Astrocyte (in vitro differentiated cells and primary cell): Measurements from ENCODE around the gene E2F2. TPM values are rescaled to one million over a fixed set of nuclear protein-coding genes. Genes with fewer than 3 reads are reported as not detected.

ENCODE experiments used
- DNase-seq: peaks from one replicate; pipeline ENCODE4 v3.0.0-alpha.2; 2010; ENCODE audit warnings: low read depth
- FAIRE-seq: peaks from 2 replicates; lab custom pipeline; 2011; peaks lifted over from hg19 to GRCh38; lab: Jason Lieb, UNC
- H2AFZ ChIP-seq: 2 replicates; pipeline ENCODE4 v1.6.0; 2012; ENCODE audit warnings: low read depth, low read length, inconsistent platforms
- H3K27ac ChIP-seq: 2 replicates; pipeline ENCODE4 v1.5.1; 2011; ENCODE audit warnings: low read depth, low read length, inconsistent platforms
- H3K27me3 ChIP-seq: 2 replicates; pipeline ENCODE4 v1.6.0; 2011; ENCODE audit warnings: low read length, inconsistent platforms; ENCODE audit not compliant: insufficient read depth
- H3K36me3 ChIP-seq: 2 replicates; pipeline ENCODE4 v1.5.1; 2011; ENCODE audit warnings: low read length, inconsistent platforms; ENCODE audit not compliant: insufficient read depth
- H3K4me1 ChIP-seq: 2 replicates; pipeline ENCODE4 v1.5.1; 2011; ENCODE audit warnings: low read length, inconsistent platforms; ENCODE audit not compliant: insufficient read depth
- H3K4me2 ChIP-seq: 2 replicates; pipeline ENCODE4 v1.6.0; 2012; ENCODE audit warnings: low read length, inconsistent platforms
- H3K4me3 ChIP-seq: 2 replicates; pipeline ENCODE4 v1.5.1; 2011; ENCODE audit warnings: low read depth, mild to moderate bottlenecking, low read length, inconsistent platforms; ENCODE audit not compliant: insufficient read depth
- H3K79me2 ChIP-seq: 2 replicates; pipeline ENCODE4 v1.6.0; 2012; ENCODE audit warnings: mild to moderate bottlenecking, low read length, inconsistent platforms; ENCODE audit not compliant: insufficient read depth
- H3K9ac ChIP-seq: 2 replicates; pipeline ENCODE4 v1.6.0; 2012; ENCODE audit warnings: mild to moderate bottlenecking, low read length, inconsistent platforms
- H3K9me3 ChIP-seq: 2 replicates; pipeline ENCODE4 v1.5.1; 2012; ENCODE audit warnings: low read depth, mild to moderate bottlenecking, low read length, inconsistent platforms; ENCODE audit not compliant: insufficient read depth
- H4K20me1 ChIP-seq: 2 replicates; pipeline ENCODE4 v1.6.0; 2012; ENCODE audit warnings: low read length, inconsistent platforms; ENCODE audit not compliant: insufficient read depth
- H3K27ac Mint-ChIP-seq: one replicate; pipeline ENCODE4 v1.8.0; 2021; ENCODE audit warnings: mild to moderate bottlenecking, mixed read lengths; ENCODE audit not compliant: unreplicated experiment
- H3K27me3 Mint-ChIP-seq: one replicate; pipeline ENCODE4 v1.8.0; 2021; ENCODE audit warnings: low read depth, mixed read lengths; ENCODE audit not compliant: unreplicated experiment
- H3K36me3 Mint-ChIP-seq: one replicate; pipeline ENCODE4 v1.8.0; 2021; ENCODE audit warnings: low read depth, mixed read lengths; ENCODE audit not compliant: unreplicated experiment
- H3K4me1 Mint-ChIP-seq: one replicate; pipeline ENCODE4 v1.8.0; 2021; ENCODE audit warnings: low read depth, mixed read lengths; ENCODE audit not compliant: unreplicated experiment
- H3K4me3 Mint-ChIP-seq: one replicate; pipeline ENCODE4 v1.8.0; 2021; ENCODE audit warnings: mild to moderate bottlenecking, moderate library complexity, mixed read lengths; ENCODE audit not compliant: unreplicated experiment
- H3K9me3 Mint-ChIP-seq: one replicate; pipeline ENCODE4 v1.8.0; 2021; ENCODE audit warnings: mild to moderate bottlenecking, mixed read lengths; ENCODE audit not compliant: unreplicated experiment
- EZH2 ChIP-seq: IDR thresholded peaks from 2 replicates; pipeline ENCODE4 v1.6.1; 2012; ENCODE audit warnings: mild to moderate bottlenecking, low read length, inconsistent platforms; ENCODE audit not compliant: insufficient read depth
- total RNA-seq: library from RNA; stranded (reverse); gene quantifications from 2 replicates; pipeline ENCODE4 v1.2.1, GENCODE V29; 2021
- TF ChIP-seq, protein P1 (sequence below): IDR thresholded peaks from 2 replicates; pipeline ENCODE4 v1.5.1; 2011; ENCODE audit warnings: low read depth, mild to moderate bottlenecking, inconsistent platforms, low read length, moderate library complexity; ENCODE audit not compliant: insufficient read depth

The E2F2 gene
- total RNA-seq, 1 donor from 2014 or later = 0.11 TPM

DNA sequence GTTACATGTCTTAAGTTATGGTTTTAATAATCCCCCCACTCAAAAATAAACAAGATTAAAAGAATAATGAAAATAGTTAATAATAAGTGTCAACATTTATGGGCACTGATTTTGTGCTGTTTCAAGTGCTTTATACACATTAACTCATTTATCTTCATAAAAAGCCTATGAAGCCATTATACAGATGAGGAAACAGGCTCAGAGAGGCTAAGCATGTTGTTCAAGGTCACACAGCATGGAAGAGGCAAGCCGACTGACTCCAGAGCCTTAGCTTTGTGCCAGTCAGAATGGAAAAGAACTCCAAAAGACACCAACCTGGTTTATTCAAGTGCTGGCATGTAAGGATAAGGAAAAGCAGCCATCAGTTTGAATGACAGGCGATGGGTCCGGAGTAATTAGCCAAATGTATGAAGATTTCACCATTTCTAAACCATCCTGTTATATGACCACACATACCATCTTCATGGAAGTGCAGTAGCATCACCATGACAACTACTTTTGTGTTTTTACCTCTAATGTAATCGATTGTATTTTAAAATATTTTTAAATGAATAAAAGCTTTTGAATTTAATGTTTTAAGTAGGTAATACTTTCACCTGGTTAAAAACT lies 42.6 kb upstream of the E2F2 start:
- Mint-ChIP-seq H3K4me3 (no peak overlapping the region), H3K9me3 (peaks cover 3% of the 10 kb centered on the region), H3K36me3 (no peaks in the 10 kb centered on the region), H3K4me1 (peaks cover 32% of the 10 kb centered on the region), H3K27ac (no peak overlapping the region), H3K27me3 (no peaks in the 10 kb centered on the region)
- FAIRE-seq (no peak), DNase-seq (no peak)
- Histone ChIP-seq H3K9ac (no peak overlapping the region), H3K79me2 (no peaks in the 10 kb centered on the region), H3K4me1 (peaks cover 35% of the 10 kb centered on the region), H3K27me3 (no peaks in the 10 kb centered on the region), H3K4me3 (no peak overlapping the region), H2AFZ (no peak overlapping the region), H4K20me1 (no peaks in the 10 kb centered on the region), H3K36me3 (no peaks in the 10 kb centered on the region), H3K4me2 (no peak overlapping the region), H3K27ac (no peak overlapping the region), H3K9me3 (no peaks in the 10 kb centered on the region)
- no peak for TF ChIP-seq EZH2
- TF ChIP-seq, protein P1, sequence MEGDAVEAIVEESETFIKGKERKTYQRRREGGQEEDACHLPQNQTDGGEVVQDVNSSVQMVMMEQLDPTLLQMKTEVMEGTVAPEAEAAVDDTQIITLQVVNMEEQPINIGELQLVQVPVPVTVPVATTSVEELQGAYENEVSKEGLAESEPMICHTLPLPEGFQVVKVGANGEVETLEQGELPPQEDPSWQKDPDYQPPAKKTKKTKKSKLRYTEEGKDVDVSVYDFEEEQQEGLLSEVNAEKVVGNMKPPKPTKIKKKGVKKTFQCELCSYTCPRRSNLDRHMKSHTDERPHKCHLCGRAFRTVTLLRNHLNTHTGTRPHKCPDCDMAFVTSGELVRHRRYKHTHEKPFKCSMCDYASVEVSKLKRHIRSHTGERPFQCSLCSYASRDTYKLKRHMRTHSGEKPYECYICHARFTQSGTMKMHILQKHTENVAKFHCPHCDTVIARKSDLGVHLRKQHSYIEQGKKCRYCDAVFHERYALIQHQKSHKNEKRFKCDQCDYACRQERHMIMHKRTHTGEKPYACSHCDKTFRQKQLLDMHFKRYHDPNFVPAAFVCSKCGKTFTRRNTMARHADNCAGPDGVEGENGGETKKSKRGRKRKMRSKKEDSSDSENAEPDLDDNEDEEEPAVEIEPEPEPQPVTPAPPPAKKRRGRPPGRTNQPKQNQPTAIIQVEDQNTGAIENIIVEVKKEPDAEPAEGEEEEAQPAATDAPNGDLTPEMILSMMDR = no peak

DNA sequence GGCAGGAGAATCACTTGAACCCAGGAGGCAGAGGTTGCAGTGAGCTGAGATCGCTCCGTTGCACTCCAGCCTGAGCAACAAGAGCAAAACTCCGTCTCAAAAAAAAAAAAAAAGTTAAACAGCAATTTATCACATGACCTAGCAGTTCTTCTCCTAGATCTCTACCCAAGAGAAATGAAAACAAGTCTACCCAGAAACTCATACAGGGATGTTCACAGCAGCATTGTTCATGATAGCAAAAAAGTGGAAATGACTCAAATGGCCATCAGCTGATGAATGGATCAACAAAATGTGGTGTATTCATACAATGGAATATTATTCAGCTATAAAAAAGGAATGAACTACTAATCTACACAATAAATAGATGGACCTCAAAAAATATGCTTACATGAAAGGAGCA lies 40.4 kb upstream of the E2F2 start:
- no peak for FAIRE-seq
- H3K27ac Mint-ChIP-seq = no peak overlapping the region

DNA sequence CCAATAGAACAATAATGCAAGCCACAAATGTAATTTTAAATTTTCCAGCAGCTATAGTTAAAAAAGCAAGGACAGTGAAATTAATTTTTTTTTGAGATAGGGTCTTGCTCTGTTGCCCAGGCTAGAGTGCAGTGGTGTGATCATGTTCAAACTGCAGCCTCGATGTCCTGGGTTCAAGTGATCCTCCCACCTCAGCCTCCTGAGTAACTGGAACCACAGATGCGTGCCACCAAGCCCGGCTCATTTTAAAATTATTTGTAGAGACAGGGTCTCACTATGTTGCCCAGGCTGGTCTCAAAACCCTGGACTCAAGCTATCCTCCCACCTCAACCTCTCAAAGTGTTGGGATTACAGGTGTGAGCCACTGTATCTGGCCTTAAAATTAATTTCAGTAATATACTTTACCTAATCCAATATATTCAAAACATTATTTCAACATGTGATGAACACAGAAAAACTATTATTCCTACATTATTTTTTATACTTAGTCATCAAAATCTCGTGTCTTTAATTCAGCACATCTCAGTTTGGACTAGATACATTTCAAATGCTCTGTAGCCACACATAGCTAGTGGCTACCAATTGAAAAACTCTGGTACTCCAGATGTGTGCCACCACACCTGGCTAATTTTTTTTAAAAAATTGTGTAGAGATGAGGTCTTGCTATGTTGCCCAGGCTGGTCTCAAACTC lies 39.1 kb upstream of the E2F2 start:
- DNase-seq = no peak
- Histone ChIP-seq H2AFZ (no peak overlapping the region), H4K20me1 (no peaks in the 10 kb centered on the region), H3K4me2 (no peak overlapping the region), H3K27ac (no peak overlapping the region), H3K4me3 (no peak overlapping the region), H3K9ac (no peak overlapping the region), H3K79me2 (no peaks in the 10 kb centered on the region), H3K4me1 (peaks cover 12% of the 10 kb centered on the region), H3K36me3 (no peaks in the 10 kb centered on the region), H3K27me3 (no peaks in the 10 kb centered on the region), H3K9me3 (no peaks in the 10 kb centered on the region)
- TF ChIP-seq, protein P1 = no peak
- no peak for TF ChIP-seq EZH2
- H3K27me3 Mint-ChIP-seq = no peaks in the 10 kb centered on the region
- H3K4me1 Mint-ChIP-seq = peaks cover 8% of the 10 kb centered on the region
- H3K36me3 Mint-ChIP-seq = no peaks in the 10 kb centered on the region
- no peak overlapping the region for H3K4me3 Mint-ChIP-seq
- H3K27ac Mint-ChIP-seq = no peak overlapping the region
- no peak for FAIRE-seq
- H3K9me3 Mint-ChIP-seq = peaks cover 3% of the 10 kb centered on the region

More for the DNA sequence above, 40.4 kb upstream of the E2F2 start:
- H3K36me3 Mint-ChIP-seq = no peaks in the 10 kb centered on the region
- Histone ChIP-seq H3K36me3 (no peaks in the 10 kb centered on the region), H3K4me1 (peaks cover 25% of the 10 kb centered on the region), H3K79me2 (no peaks in the 10 kb centered on the region), H2AFZ (no peak overlapping the region), H3K27me3 (no peaks in the 10 kb centered on the region), H3K4me2 (no peak overlapping the region), H3K9ac (no peak overlapping the region), H3K9me3 (no peaks in the 10 kb centered on the region), H4K20me1 (no peaks in the 10 kb centered on the region), H3K4me3 (no peak overlapping the region), H3K27ac (no peak overlapping the region)
- no peaks in the 10 kb centered on the region for H3K27me3 Mint-ChIP-seq
- TF ChIP-seq EZH2 = no peak
- H3K4me1 Mint-ChIP-seq = peaks cover 18% of the 10 kb centered on the region
- no peak for DNase-seq
- peaks cover 3% of the 10 kb centered on the region for H3K9me3 Mint-ChIP-seq
- no peak overlapping the region for H3K4me3 Mint-ChIP-seq
